GM19351 (cell line): ENCODE data around the gene NOC2L.
"Not testable (repeated sequence)": the region's sequence is repeated elsewhere in the genome, so short reads cannot be mapped to it uniquely, and the experiment has no call there.

Experiments
- ATAC-seq: cut with Tn5 transposase; IDR thresholded peaks from one replicate; pipeline ENCODE4 v1.9.1; 2021; ENCODE audit warnings: mild to moderate bottlenecking, moderate library complexity; ENCODE audit not compliant: unreplicated experiment

Gene NOC2L

GRCh38 chr1:907611-908451, 51.2 kb downstream of the NOC2L start:
- ATAC-seq: no peak

GRCh38 chr1:906600-907420, 52.2 kb downstream of the NOC2L start:
- no peak for ATAC-seq

DNA sequence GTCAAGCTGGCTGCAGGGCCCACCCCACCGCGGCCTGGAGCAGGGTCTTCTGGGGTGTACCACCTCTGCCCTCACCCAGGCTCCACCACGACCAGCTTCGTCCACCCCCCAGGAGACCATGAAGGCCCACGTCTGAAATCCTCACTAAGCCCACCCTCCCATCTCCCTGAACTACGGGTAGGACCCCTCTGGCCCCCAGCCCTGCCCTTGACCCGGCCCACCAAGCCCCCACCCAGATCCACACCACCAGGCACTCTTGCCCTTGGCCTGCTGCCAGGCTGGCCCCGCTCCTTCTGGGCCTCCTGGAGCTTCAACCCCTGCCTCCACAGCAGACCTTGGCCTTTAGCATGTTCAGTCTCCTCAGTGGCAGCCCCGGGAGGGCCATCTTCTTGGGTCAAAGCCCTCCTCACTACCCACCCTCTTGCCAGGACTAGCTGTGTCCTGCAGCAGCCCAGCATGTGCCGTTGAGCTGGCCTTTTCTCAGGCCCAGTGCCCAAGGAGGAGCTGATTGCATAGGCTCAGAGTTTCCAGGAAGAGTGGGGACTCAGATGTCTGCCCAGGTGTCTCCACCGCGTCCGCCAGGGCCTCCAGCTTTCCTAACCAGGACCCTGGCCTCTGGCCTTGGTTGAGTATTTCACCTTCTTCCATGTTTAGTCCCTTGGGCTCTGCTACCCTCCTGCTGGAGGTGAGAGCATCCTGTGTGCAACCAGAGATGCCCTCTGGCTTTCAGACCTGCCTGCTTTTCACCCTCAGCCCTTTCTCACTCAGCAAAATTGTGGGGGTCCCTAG, 53.1 kb downstream of the NOC2L start:
- ATAC-seq: no peak

- no peak for ATAC-seq
Measured at GRCh38 chr1:905071-905749, 53.8 kb downstream of the NOC2L start.

DNA sequence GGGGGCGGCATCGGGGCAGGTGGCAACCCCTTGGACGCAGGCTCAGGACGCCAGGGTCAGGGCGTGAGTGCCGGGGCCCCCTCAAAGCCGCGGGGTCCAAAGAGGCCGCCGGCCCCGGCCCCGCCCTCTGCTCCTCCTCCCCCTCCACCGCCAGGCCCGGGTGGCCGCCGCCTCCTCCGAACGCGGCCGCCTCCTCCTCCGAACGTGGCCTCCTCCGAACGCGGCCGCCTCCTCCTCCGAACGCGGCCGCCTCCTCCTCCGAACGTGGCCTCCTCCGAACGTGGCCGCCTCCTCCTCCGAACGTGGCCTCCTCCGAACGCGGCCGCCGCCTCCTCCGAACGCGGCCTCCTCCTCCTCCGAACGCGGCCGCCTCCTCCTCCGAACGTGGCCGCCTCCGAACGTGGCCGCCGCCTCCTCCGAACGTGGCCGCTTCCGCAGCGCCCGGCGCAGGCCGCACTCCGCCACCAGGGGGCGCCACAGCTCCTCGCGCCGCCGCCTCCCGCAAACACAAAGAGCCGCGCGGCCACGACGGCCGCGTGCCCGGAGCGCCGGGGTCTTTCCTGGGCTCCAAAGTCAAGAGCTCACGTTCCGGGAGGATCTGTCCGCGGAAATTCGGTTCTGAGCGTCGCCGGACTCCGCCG, 54.6 kb downstream of the NOC2L start:
- ATAC-seq: peak; percentile 69

DNA sequence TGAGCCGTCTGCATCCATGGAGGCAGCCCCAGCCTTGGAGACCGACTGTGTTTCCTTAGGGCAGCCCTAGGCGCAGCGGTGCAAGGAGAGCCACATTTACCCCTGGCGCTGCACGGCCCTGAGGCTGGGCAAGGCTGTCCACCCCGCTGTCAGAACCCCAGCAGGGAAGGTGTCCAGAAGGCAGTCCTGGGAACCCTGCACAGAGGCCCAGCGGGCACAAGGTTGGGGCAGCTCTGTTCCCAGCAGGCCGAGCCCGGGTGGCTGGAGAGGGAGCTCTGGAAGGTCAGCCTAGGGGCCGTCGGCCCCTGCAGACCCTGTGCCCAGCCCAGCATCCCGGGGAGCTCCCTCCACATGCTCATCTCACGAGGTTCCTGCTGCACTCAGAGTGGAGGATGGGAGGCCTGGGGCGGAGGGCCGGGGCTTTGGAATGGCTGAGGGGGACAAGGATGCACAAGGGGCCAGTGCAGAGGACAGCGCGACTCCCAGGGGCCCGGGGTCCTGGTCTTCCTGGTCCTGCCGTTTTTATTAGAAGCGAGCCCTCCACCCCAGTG, 55.3 kb downstream of the NOC2L start:
- ATAC-seq: no peak

DNA sequence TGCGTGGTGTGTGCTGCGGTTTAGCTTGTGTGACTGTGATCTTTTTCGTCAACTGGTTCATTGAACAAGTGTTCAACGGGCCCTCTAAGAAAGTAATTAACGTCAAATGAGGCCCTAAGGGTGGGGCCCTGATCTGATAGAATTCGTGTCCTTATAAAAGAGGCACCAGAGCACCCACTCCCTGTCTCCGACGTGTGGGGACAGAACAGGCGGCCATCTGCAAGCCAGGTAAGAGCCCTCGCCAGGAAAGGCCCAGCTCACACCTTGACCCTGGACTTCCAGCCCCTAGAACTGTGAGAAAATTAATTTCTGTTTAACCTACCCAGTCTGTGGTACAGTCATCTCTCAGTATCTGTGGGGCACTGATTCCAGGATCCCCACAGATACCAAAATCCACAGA, 55.8 kb downstream of the NOC2L start:
- no peak for ATAC-seq

GRCh38 chr1:902802-903201, 56.3 kb downstream of the NOC2L start:
- ATAC-seq: no peak

- no peak for ATAC-seq
Measured at GRCh38 chr1:901108-901859, 57.8 kb downstream of the NOC2L start.

GRCh38 chr1:899636-900317, 59.3 kb downstream of the NOC2L start:
- ATAC-seq: no peak

GRCh38 chr1:897951-898350, 61.1 kb downstream of the NOC2L start:
- ATAC-seq: not testable (repeated sequence)

GRCh38 chr1:897226-897625, 61.8 kb downstream of the NOC2L start:
- no peak for ATAC-seq
